Left ventricle myocardium superior (tissue), 1 donor: ENCODE data around the gene KRTAP29-1. TPM values are rescaled to one million over a fixed set of nuclear protein-coding genes. Genes with fewer than 3 reads are reported as not detected.
"Not testable (repeated sequence)": the region's sequence is repeated elsewhere in the genome, so short reads cannot be mapped to it uniquely, and the experiment has no call there.

ENCODE experiments used
- ATAC-seq: fragments of 200-7000 bp; cut with Tn5 transposase; one replicate; pipeline ENCODE4 v1.9.1; 2020; ENCODE audit warnings: mild to moderate bottlenecking, moderate library complexity
- DNase-seq: peaks from one replicate; pipeline ENCODE4 v3.0.0-alpha.2; 2020
- intact Hi-C: fragments of 100-400 bp; cut with micrococcal nuclease; formaldehyde crosslinking; loops from one replicate; pipeline ENCODE4 v1.11.0; 2022
- total RNA-seq: library from RNA; stranded (reverse); fragmentation: NEBNext Ultra II Directional; extraction: Animal tissue kit (Norgen Biotek cat#: 25700); gene quantifications from one replicate; pipeline ENCODE4 v1.2.1, GENCODE V29; 2021
- donor health status: DM: no; HTN: yes; CAD: no; lungs with severe emphysema.

Gene KRTAP29-1
- total RNA-seq, 1 donor from 2014 or later, result not detected

GRCh38 chr17:41308251-41308917 lies 5.7 kb upstream of the KRTAP29-1 start:
- peak; percentile 71 for DNase-seq
- ATAC-seq, result peak; percentile 99

GRCh38 chr17:41307647-41308046 lies 5.0 kb upstream of the KRTAP29-1 start:
- intact Hi-C loops, result no loop called here
- DNase-seq (no peak), ATAC-seq (no peak)

More at GRCh38 chr17:41308251-41308917, 5.7 kb upstream of the KRTAP29-1 start:
- intact Hi-C loops, result no loop called here

- ATAC-seq (no peak), DNase-seq (no peak)
- intact Hi-C loops, result no loop called here
Measured at GRCh38 chr17:41304091-41304490, 1.4 kb upstream of the KRTAP29-1 start.

GRCh38 chr17:41302981-41303380 lies 330 bp upstream of the KRTAP29-1 start:
- intact Hi-C loops, result no loop called here
- ATAC-seq (no peak), DNase-seq (no peak)

- ATAC-seq (no peak), DNase-seq (no peak)
- intact Hi-C loops, result no loop called here
Measured at GRCh38 chr17:41301204-41301790, 1.4 kb downstream of the KRTAP29-1 start.

- ATAC-seq, result no peak
- intact Hi-C loops, result no loop called here
- DNase-seq, result no peak
Measured at GRCh38 chr17:41298458-41299135, 4.1 kb downstream of the KRTAP29-1 start.

GRCh38 chr17:41296846-41297245 lies 5.8 kb downstream of the KRTAP29-1 start:
- DNase-seq, result no peak
- ATAC-seq, result no peak
- intact Hi-C loops, result no loop called here

- intact Hi-C loops, result no loop called here
Measured at GRCh38 chr17:41294016-41294415, 8.6 kb downstream of the KRTAP29-1 start.

GRCh38 chr17:41287050-41287449 lies 15.6 kb downstream of the KRTAP29-1 start:
- intact Hi-C loops, result no loop called here
- ATAC-seq, result no peak

More at GRCh38 chr17:41294016-41294415, 8.6 kb downstream of the KRTAP29-1 start:
- no peak for DNase-seq
- ATAC-seq, result no peak

GRCh38 chr17:41284546-41284945 lies 18.1 kb downstream of the KRTAP29-1 start:
- DNase-seq (no peak), ATAC-seq (no peak)
- intact Hi-C loops, result no loop called here

More at GRCh38 chr17:41287050-41287449, 15.6 kb downstream of the KRTAP29-1 start:
- no peak for DNase-seq

GRCh38 chr17:41284043-41284442 lies 18.6 kb downstream of the KRTAP29-1 start:
- ATAC-seq (no peak), DNase-seq (no peak)
- intact Hi-C loops, result no loop called here

- ATAC-seq, result no peak
- intact Hi-C loops, result no loop called here
- DNase-seq, result no peak
Measured at GRCh38 chr17:41278176-41278955, 24.3 kb downstream of the KRTAP29-1 start.

- DNase-seq, ATAC-seq, intact Hi-C loops: not testable (repeated sequence)
Measured at GRCh38 chr17:41275648-41276190, 26.9 kb downstream of the KRTAP29-1 start, which contains the start of gene KRTAP9-7. Gene KRTAP9-7, plus strand, starts transcription at chr17:41275698. Its CDS starts 0 bp downstream, at chr17:41275698.

GRCh38 chr17:41271858-41272257 lies 30.8 kb downstream of the KRTAP29-1 start:
- DNase-seq, result no peak
- intact Hi-C loops, result no loop called here
- ATAC-seq, result no peak

GRCh38 chr17:41271323-41271722 lies 31.3 kb downstream of the KRTAP29-1 start:
- ATAC-seq, intact Hi-C loops, DNase-seq: not testable (repeated sequence)

- DNase-seq (no peak), ATAC-seq (no peak)
- intact Hi-C loops, result no loop called here
Measured at GRCh38 chr17:41267711-41268110, 34.9 kb downstream of the KRTAP29-1 start.

GRCh38 chr17:41265078-41265477 lies 37.6 kb downstream of the KRTAP29-1 start, which contains the start of gene KRTAP9-6:
Gene KRTAP9-6, plus strand, starts transcription at chr17:41265378. Its CDS starts 0 bp downstream, at chr17:41265378.
- intact Hi-C loops, result no loop called here
- DNase-seq (no peak), ATAC-seq (no peak)

- ATAC-seq, result no peak
- no peak for DNase-seq
- intact Hi-C loops, result no loop called here
Measured at GRCh38 chr17:41264599-41264998, 38.1 kb downstream of the KRTAP29-1 start.

- ATAC-seq, result no peak
- DNase-seq, result no peak
- intact Hi-C loops, result no loop called here
Measured at GRCh38 chr17:41263212-41263611, 39.4 kb downstream of the KRTAP29-1 start.
